Epithelial cell of proximal tubule (primary cell): ENCODE results near the gene COL11A1. TPM values are rescaled to one million over a fixed set of nuclear protein-coding genes. Genes with fewer than 3 reads are reported as not detected.
"Not testable (repeated sequence)": the region's sequence is repeated elsewhere in the genome, so short reads cannot be mapped to it uniquely, and the experiment has no call there.

Experiments
- DNase-seq: peaks from one replicate; pipeline ENCODE4 v3.0.0-alpha.2; 2011; ENCODE audit warnings: low read depth
- H3K4me3 ChIP-seq: 2 replicates; pipeline ENCODE4 v1.5.1; 2011; ENCODE audit warnings: low read depth, mild to moderate bottlenecking, low read length
- CTCF ChIP-seq: conservative IDR thresholded peaks from 2 replicates; pipeline ENCODE4 v1.5.1; 2012; ENCODE audit warnings: low read depth, mild to moderate bottlenecking, low read length
- total RNA-seq: library from RNA; depleted of rRNA; stranded (reverse); fragments of >200 nt; gene quantifications from 2 replicates; pipeline ENCODE4 v1.2.3, GENCODE V29; 2015

COL11A1 gene
- total RNA-seq, 1 donor from 2014 or later, result 8.2 TPM

DNA sequence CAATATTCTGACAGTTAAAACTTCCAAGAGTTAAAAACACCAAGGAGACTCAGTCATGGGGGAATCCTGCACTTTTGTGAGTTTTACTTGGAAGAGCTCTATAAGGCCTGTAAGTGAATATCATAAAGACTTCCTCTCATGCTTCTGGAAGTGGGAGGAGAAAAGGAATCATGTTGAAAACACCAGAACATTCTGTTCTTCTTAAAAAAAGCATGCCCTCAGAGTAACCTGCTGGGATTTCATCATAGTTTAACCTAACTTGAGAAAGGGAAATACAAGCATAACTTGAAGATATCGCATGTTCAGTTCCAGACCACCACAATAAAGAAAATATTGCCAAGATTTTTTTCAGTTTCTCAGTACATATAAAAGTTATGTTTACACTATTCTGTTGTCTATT is 51.9 kb downstream of the COL11A1 start:
- no peak overlapping the region for H3K4me3 ChIP-seq
- DNase-seq, result no peak
- no peak for TF ChIP-seq CTCF

DNA sequence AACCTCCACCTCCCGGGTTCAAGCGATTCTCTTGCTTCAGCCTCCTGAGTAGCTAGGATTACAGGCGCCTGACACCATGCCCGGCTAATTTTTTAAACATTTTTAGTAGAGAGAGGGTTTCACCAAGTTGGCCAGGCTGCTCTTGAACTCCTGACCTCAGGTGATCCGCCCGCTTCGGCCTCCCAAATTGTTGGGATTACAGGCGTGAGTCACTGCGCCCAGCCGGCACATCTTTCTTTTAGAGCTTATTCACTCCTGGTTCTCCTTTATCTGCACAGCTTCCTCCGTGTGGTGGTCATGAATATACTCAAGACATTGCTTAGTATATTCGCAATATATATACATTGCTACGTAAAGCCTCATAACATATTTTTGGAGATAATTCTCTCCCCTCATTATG is 80.2 kb downstream of the COL11A1 start:
- not testable (repeated sequence) for H3K4me3 ChIP-seq, DNase-seq

GRCh38 chr1:103025858-103026409 is 82.4 kb downstream of the COL11A1 start:
- H3K4me3 ChIP-seq, result no peak overlapping the region
- DNase-seq, result no peak
- TF ChIP-seq CTCF, result no peak

- no peak overlapping the region for H3K4me3 ChIP-seq
These were observed 84.3 kb downstream of the COL11A1 start for GRCh38 chr1:103024051-103024450.

GRCh38 chr1:103002005-103002404 is 106.3 kb downstream of the COL11A1 start:
- H3K4me3 ChIP-seq, result no peak overlapping the region
- no peak for TF ChIP-seq CTCF
- no peak for DNase-seq

More at GRCh38 chr1:103024051-103024450, 84.3 kb downstream of the COL11A1 start:
- TF ChIP-seq CTCF, result no peak
- DNase-seq, result no peak

DNA sequence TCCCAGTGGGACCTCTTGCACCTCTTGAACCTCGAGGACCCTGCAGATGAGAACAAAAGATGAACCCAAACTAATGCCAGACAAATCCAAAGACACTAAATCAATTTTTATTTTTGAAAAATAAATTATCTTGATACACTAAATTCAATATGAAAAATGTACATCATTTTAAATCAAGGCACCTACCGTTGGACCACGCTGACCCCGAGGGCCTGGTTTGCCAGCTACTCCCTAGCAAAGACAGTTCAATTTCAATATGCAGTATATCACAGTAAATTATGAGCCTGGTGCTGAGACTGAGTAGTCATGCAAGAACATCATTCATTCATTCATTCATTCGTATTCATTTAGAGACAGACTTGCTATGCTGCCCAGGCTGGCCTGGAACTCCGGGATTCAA is 129.4 kb downstream of the COL11A1 start:
- DNase-seq, result no peak
- H3K4me3 ChIP-seq, result no peak overlapping the region
- TF ChIP-seq CTCF, result no peak

GRCh38 chr1:102977292-102977691 is 131.0 kb downstream of the COL11A1 start:
- H3K4me3 ChIP-seq, result no peak overlapping the region
- no peak for TF ChIP-seq CTCF
- DNase-seq, result no peak
